A549 (cell line): ENCODE data around the gene ACBD3.

ENCODE experiments used
- BCL3 ChIP-seq: fragments of >200 bp; sonication (Bioruptor Twin); formaldehyde crosslinking; IDR thresholded peaks from 3 replicates; pipeline ENCODE4 v1.6.1; 2016
- CTCF ChIP-seq: fragments of >200 bp; sonication (Bioruptor Twin); formaldehyde crosslinking; IDR thresholded peaks from 3 replicates; pipeline ENCODE4 v1.5.1; 2016
- EP300 ChIP-seq, 2 experiments: fragments of >200 bp; sonication (Bioruptor Twin); formaldehyde crosslinking; IDR thresholded peaks; 2 replicates in 1 of 2; 3 replicates in 1 of 2; pipeline ENCODE4 v1.6.1; 2016 to 2017
- MAFK ChIP-seq: fragments of 450-650 bp; IDR thresholded peaks from 2 replicates; pipeline ENCODE4 v1.6.1; 2014; ENCODE audit not compliant: partially characterized antibody
- POLR2A ChIP-seq: IDR thresholded peaks from 2 replicates; pipeline ENCODE4 v1.6.1; 2012; ENCODE audit warnings: mild to moderate bottlenecking, low read length
- SREBF2 ChIP-seq: fragments of 450-650 bp; IDR thresholded peaks from 2 replicates; pipeline ENCODE4 v1.6.1; 2014; ENCODE audit warnings: mild to moderate bottlenecking, moderate library complexity
- TP53 ChIP-seq: fragments of 250-450 bp; sonication (Bioruptor Pico); IDR thresholded peaks from 2 replicates; pipeline ENCODE4 v1.5.0; 2021; ENCODE audit warnings: mild to moderate bottlenecking, moderate library complexity
- USF2 ChIP-seq: fragments of 450-650 bp; IDR thresholded peaks from 2 replicates; pipeline ENCODE4 v1.6.1; 2014; ENCODE audit warnings: antibody characterized with exemption
- ZSCAN20 ChIP-seq: fragments of 250-450 bp; sonication (Bioruptor Pico); IDR thresholded peaks from 2 replicates; pipeline ENCODE4 v1.8.0; 2022; ENCODE audit warnings: mild to moderate bottlenecking, moderate library complexity

- TF ChIP-seq CTCF (no peak), ZSCAN20 (CRISPR knock-in tag) (no peak), MAFK (no peak), USF2 (no peak), EP300 (IDR thresholded peaks at IDR 0.05) (no peak), BCL3 (no peak), SREBF2 (no peak), POLR2A (no peak), TP53 (CRISPR knock-in tag) (no peak)
Measured at GRCh38 chr1:226133504-226134123, 52.9 kb downstream of the ACBD3 start.
